ENCODE data around the gene FER. TPM values are rescaled to one million over a fixed set of nuclear protein-coding genes. Genes with fewer than 3 reads are reported as not detected.
A peak's percentile ranks its signal among the peaks of the same experiment; 100 is the strongest.

Gene FER
- total RNA-seq, 2 experiments from 2014 or later, result 9.4 to 10.0 TPM

GRCh38 chr5:108743319-108743718 is 4.4 kb upstream of the FER start:
- Histone ChIP-seq H3K4me3 (ENCODE audit: low read depth, low read length, poor library complexity, severe bottlenecking) (no peak overlapping the region), H3K9me2 (ENCODE audit: insufficient read depth, low read length) (no peaks in the 10 kb centered on the region), H2AFZ (ENCODE audit: low read length) (no peak overlapping the region), H3K36me3 (ENCODE audit: insufficient read depth, low read length) (no peaks in the 10 kb centered on the region), H3K9me3 (ENCODE audit: low read length) (no peaks in the 10 kb centered on the region), H4K20me1 (ENCODE audit: insufficient read depth, low read length) (no peaks in the 10 kb centered on the region), H3K4me1 (ENCODE audit: insufficient read depth, low read length, poor library complexity, severe bottlenecking) (peaks cover 6% of the 10 kb centered on the region), H3K4me2 (ENCODE audit: low read length) (no peak overlapping the region), H3K79me2 (ENCODE audit: insufficient read depth, low read depth, low read length) (no peaks in the 10 kb centered on the region), H3K27ac (ENCODE audit: low read depth, low read length, poor library complexity, severe bottlenecking) (no peak overlapping the region)
- CTCF ChIA-PET (ENCODE audit: unreplicated experiment), result no interaction called here
- intact Hi-C loops (cut with micrococcal nuclease; ENCODE audit: unreplicated experiment), result loop anchor here (10.0 kb wide), 1 partner anchor 359 kb away; the partner anchor contains the start of gene FBXL17
- BruUV-seq (replicated peaks), result no TSS peak
- POLR2A ChIA-PET, result no interaction called here
- TF ChIP-seq EZH2phosphoT487 (IDR thresholded peaks at IDR 0.05; ENCODE audit: borderline replicate concordance, low read depth, low read length), result no peak
- no peak for TF ChIP-seq CTCF (conservative IDR thresholded peaks at IDR 0.05; ENCODE audit: low read length)
- DNase-seq (ENCODE audit: low spot score), result no peak

- Histone ChIP-seq H3K4me3 (ENCODE audit: low read depth, low read length, poor library complexity, severe bottlenecking) (no peak overlapping the region), H3K4me2 (ENCODE audit: low read length) (no peak overlapping the region), H3K9me2 (ENCODE audit: insufficient read depth, low read length) (no peaks in the 10 kb centered on the region), H3K27ac (ENCODE audit: low read depth, low read length, poor library complexity, severe bottlenecking) (no peak overlapping the region), H4K20me1 (ENCODE audit: insufficient read depth, low read length) (no peaks in the 10 kb centered on the region), H3K9me3 (ENCODE audit: low read length) (no peaks in the 10 kb centered on the region), H2AFZ (ENCODE audit: low read length) (no peak overlapping the region), H3K79me2 (ENCODE audit: insufficient read depth, low read depth, low read length) (no peaks in the 10 kb centered on the region), H3K4me1 (ENCODE audit: insufficient read depth, low read length, poor library complexity, severe bottlenecking) (peaks cover 6% of the 10 kb centered on the region), H3K36me3 (ENCODE audit: insufficient read depth, low read length) (no peaks in the 10 kb centered on the region)
- intact Hi-C loops (cut with micrococcal nuclease; ENCODE audit: unreplicated experiment), result loop anchor here (10.0 kb wide), 1 partner anchor 359 kb away; the partner anchor contains the start of gene FBXL17
- ChIA-PET POLR2A (no interaction called here), CTCF (ENCODE audit: unreplicated experiment) (no interaction called here)
- TF ChIP-seq CTCF (conservative IDR thresholded peaks at IDR 0.05; ENCODE audit: low read length), result no peak
- DNase-seq (ENCODE audit: low spot score), result no peak
- BruUV-seq (replicated peaks), result no TSS peak
These were observed 3.9 kb upstream of the FER start for GRCh38 chr5:108743846-108744245.

- Histone ChIP-seq H3K27ac (ENCODE audit: low read depth, low read length, poor library complexity, severe bottlenecking) (no peak overlapping the region), H2AFZ (ENCODE audit: low read length) (peak overlapping the region; percentile 99; the same call in 1 of the 2 replicates), H3K4me2 (ENCODE audit: low read length) (peak overlapping the region; percentile 90), H3K9me3 (ENCODE audit: low read length) (no peaks in the 10 kb centered on the region), H3K4me1 (ENCODE audit: insufficient read depth, low read length, poor library complexity, severe bottlenecking) (peaks cover 6% of the 10 kb centered on the region), H3K4me3 (ENCODE audit: low read depth, low read length, poor library complexity, severe bottlenecking) (peak overlapping the region; percentile 81), H3K36me3 (ENCODE audit: insufficient read depth, low read length) (no peaks in the 10 kb centered on the region), H4K20me1 (ENCODE audit: insufficient read depth, low read length) (no peaks in the 10 kb centered on the region), H3K9me2 (ENCODE audit: insufficient read depth, low read length) (no peaks in the 10 kb centered on the region), H3K79me2 (ENCODE audit: insufficient read depth, low read depth, low read length) (no peaks in the 10 kb centered on the region)
- CTCF ChIA-PET (ENCODE audit: unreplicated experiment), result no interaction called here
- DNase-seq (ENCODE audit: low spot score), result no peak
- intact Hi-C loops (cut with micrococcal nuclease; ENCODE audit: unreplicated experiment), result loop anchor here (5.0 to 10.0 kb wide), 2 partner anchors 362 to 940 kb away; partner anchors contain the start of genes FBXL17 and MAN2A1
- BruUV-seq (replicated peaks), result TSS peak; percentile 88
- TF ChIP-seq CTCF (conservative IDR thresholded peaks at IDR 0.05; ENCODE audit: low read length) (no peak), EZH2phosphoT487 (IDR thresholded peaks at IDR 0.05; ENCODE audit: borderline replicate concordance, low read depth, low read length) (no peak)
- POLR2A ChIA-PET, result no interaction called here
These were observed 455 bp upstream of the FER start for GRCh38 chr5:108747111-108747773.

Data from OCI-LY7 (cell line).